Cardiac muscle cell (in vitro differentiated cells and primary cell): Measurements from ENCODE around the gene IVNS1ABP. TPM values are rescaled to one million over a fixed set of nuclear protein-coding genes. Genes with fewer than 3 reads are reported as not detected.

Experiments
- DNase-seq, 2 donors: peaks; one replicate each; pipeline versions ENCODE4 v3.0.0 to v3.0.0-alpha.2; 2010 to 2017; ENCODE audit warnings: low read depth in 1 of 2, low spot score in 1 of 2
- H3K27ac ChIP-seq: fragments of 200-600 bp; sonication (generic); 2 replicates; pipeline ENCODE4 v1.5.1; 2016
- H3K27me3 ChIP-seq: fragments of 200-600 bp; sonication (generic); 2 replicates; pipeline ENCODE4 v1.6.0; 2016; ENCODE audit warnings: control low read depth
- H3K36me3 ChIP-seq: fragments of 200-600 bp; sonication (generic); 2 replicates; pipeline ENCODE4 v1.5.1; 2016; ENCODE audit warnings: control low read depth
- H3K4me1 ChIP-seq: fragments of 200-600 bp; sonication (generic); 2 replicates; pipeline ENCODE4 v1.8.1; 2017; ENCODE audit warnings: low read depth, mild to moderate bottlenecking, mixed run types
- H3K4me3 ChIP-seq: fragments of 200-600 bp; sonication (generic); 2 replicates; pipeline ENCODE4 v1.5.1; 2016; ENCODE audit warnings: mild to moderate bottlenecking
- H3K9me3 ChIP-seq: fragments of 200-600 bp; sonication (generic); 2 replicates; pipeline ENCODE4 v1.5.1; 2017; ENCODE audit warnings: low read depth, mild to moderate bottlenecking, control low read depth
- polyA plus RNA-seq: library from polyadenylated mRNA; unstranded; fragments of >200 nt; fragmentation: Nextera tagmentation; extraction: Ambion mirVana; gene quantifications from 2 replicates; pipeline ENCODE4 v1.2.1, GENCODE V29; 2016
- total RNA-seq: library from RNA; depleted of rRNA; stranded (reverse); fragments of >200 nt; gene quantifications from 2 replicates; pipeline ENCODE4 v1.2.3, GENCODE V29; 2016
- TF ChIP-seq, protein P1 (sequence below): IDR thresholded peaks from 2 replicates; pipeline ENCODE4 v1.5.1; 2012; ENCODE audit warnings: low read depth, mild to moderate bottlenecking, low read length

IVNS1ABP gene
- total and polyA plus RNA-seq, 2 experiments from 2014 or later, result 48.8 to 49.6 TPM

DNA sequence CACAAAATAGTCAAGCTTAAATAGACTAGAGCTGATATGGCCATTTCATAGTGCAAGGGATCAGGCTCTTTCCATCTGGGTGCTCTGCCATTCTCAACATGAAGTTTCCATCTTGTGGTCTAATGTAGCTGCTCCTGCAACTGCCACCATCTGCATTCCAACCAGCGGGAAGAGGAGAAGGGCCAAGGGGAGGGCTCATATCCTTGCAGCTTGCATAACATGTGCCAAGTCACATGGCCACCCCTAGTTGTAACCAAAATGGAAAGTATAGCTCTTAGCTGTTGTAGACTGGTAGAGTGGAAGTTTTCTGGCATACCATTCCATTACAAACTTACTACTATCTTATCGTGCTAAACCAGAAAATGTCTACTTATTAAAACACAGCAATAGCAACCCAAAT lies 38.9 kb upstream of the IVNS1ABP start:
- DNase-seq, result no peak
- TF ChIP-seq, protein P1, sequence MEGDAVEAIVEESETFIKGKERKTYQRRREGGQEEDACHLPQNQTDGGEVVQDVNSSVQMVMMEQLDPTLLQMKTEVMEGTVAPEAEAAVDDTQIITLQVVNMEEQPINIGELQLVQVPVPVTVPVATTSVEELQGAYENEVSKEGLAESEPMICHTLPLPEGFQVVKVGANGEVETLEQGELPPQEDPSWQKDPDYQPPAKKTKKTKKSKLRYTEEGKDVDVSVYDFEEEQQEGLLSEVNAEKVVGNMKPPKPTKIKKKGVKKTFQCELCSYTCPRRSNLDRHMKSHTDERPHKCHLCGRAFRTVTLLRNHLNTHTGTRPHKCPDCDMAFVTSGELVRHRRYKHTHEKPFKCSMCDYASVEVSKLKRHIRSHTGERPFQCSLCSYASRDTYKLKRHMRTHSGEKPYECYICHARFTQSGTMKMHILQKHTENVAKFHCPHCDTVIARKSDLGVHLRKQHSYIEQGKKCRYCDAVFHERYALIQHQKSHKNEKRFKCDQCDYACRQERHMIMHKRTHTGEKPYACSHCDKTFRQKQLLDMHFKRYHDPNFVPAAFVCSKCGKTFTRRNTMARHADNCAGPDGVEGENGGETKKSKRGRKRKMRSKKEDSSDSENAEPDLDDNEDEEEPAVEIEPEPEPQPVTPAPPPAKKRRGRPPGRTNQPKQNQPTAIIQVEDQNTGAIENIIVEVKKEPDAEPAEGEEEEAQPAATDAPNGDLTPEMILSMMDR, result no peak
- Histone ChIP-seq H3K4me3 (no peak overlapping the region), H3K4me1 (no peaks in the 10 kb centered on the region), H3K27ac (no peak overlapping the region), H3K27me3 (no peaks in the 10 kb centered on the region), H3K9me3 (no peaks in the 10 kb centered on the region), H3K36me3 (no peaks in the 10 kb centered on the region)

DNA sequence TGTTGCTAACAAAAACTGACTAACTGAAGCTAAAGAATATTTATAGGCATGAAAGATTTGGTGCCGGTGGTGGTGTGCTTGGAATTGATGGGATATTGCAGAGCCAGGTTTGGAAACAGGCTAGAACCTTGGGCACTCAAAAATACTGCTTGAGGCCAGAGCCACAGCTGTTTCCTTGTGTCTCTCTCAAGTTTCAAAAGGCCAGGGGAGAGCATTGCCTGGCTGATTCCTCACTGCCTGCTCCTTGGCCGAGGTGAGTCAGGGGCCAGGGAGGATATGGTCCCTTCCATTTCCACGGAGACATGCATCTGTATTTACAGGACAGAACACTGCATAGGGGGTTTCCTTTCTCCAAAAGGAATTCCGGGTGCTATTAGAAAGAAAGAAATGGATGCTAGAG lies 36.1 kb upstream of the IVNS1ABP start:
- TF ChIP-seq, protein P1, result no peak
- H3K27me3 ChIP-seq, result no peaks in the 10 kb centered on the region
- no peaks in the 10 kb centered on the region for H3K9me3 ChIP-seq
- no peak for DNase-seq
- H3K36me3 ChIP-seq, result no peaks in the 10 kb centered on the region
- no peak overlapping the region for H3K27ac ChIP-seq
- H3K4me1 ChIP-seq, result no peaks in the 10 kb centered on the region
- H3K4me3 ChIP-seq, result no peak overlapping the region

DNA sequence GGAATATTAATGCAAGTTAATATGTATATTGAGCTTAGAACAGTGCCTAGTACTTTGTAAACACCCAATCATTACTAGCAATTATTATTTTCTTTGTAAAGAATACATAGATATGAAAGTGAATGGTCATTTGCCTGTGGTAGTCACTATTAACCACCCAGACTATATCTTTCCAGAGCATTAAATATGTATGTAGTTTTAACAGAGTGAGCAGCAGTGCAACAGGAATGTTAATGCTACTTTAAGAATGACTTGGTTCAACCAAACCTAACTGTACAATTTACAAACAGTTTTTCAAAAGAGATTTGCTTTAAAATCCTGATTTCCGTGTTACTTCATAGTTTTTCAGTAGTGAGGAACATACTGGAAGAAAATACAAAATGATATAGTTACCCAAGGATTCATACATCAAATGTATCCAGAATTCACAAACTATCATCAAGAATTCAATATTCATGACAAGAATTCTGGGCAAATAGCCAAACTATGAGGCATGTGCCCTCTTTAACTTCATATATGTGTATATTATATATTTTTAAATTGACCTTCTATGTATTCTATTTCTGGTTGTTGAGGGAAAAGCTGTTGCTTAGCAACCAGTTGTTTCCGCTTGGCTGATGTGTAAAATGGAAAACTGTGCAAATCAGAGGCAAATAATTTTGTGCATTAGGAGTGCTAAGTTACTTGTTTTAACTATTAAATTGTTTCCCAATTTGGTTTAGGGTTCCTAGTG lies 34.9 kb upstream of the IVNS1ABP start:
- no peaks in the 10 kb centered on the region for H3K4me1 ChIP-seq
- no peaks in the 10 kb centered on the region for H3K36me3 ChIP-seq
- peak in 1 of 2 donors; percentile 29 for DNase-seq
- H3K4me3 ChIP-seq, result no peak overlapping the region
- TF ChIP-seq, protein P1, result no peak
- no peaks in the 10 kb centered on the region for H3K27me3 ChIP-seq
- H3K9me3 ChIP-seq, result no peaks in the 10 kb centered on the region
- H3K27ac ChIP-seq, result no peak overlapping the region

DNA sequence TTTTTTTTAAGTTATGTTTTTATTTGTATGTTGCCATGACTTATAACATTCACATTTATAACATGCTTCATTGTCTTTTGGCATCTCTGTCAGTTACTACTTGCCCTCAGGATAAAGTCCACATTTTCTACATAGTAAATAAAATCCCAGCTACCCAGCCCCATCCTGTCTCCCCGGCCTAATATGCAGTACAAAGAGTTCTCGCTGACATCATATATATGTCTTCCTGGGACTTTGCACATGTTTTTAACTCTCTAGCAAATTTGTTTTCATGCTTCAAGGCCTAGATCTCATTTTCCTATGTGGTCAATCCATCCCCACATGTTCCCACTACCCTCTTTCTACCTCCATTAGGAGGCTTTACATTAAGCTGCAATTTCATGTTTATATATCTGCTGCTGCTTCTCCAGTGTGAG lies 33.0 kb upstream of the IVNS1ABP start:
- no peaks in the 10 kb centered on the region for H3K9me3 ChIP-seq
- no peak overlapping the region for H3K4me3 ChIP-seq
- H3K4me1 ChIP-seq, result no peaks in the 10 kb centered on the region
- no peak overlapping the region for H3K27ac ChIP-seq
- H3K36me3 ChIP-seq, result no peaks in the 10 kb centered on the region
- H3K27me3 ChIP-seq, result no peaks in the 10 kb centered on the region
- TF ChIP-seq, protein P1, result no peak
- no peak for DNase-seq

DNA sequence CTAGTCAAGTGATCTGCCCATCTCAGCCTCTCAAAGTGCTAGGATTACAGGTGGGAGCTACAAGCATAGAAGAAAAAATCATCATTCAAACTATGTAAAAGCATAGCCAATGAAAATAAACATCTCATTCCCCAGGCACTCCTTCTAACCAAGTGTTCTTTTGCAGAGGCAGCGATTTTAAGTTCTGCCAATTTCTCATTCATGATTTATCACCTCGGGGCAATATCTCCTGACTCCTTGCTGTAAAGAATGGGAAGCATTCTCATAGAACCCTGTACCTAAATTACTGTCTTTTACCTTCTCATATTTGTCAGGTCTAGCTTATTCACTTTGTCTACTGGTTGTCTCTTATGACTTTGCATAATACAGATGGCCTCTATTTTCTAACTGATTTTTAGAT lies 32.5 kb upstream of the IVNS1ABP start:
- no peak for DNase-seq
- H3K4me3 ChIP-seq, result no peak overlapping the region
- no peak overlapping the region for H3K27ac ChIP-seq
- no peaks in the 10 kb centered on the region for H3K27me3 ChIP-seq
- no peaks in the 10 kb centered on the region for H3K9me3 ChIP-seq
- H3K4me1 ChIP-seq, result no peaks in the 10 kb centered on the region
- H3K36me3 ChIP-seq, result no peaks in the 10 kb centered on the region
- TF ChIP-seq, protein P1, result no peak
